Activated CD8-positive, alpha-beta memory T cell treated with anti-CD3 and anti-CD28 coated beads, Interleukin-2, amount 50 U/mL, for 1 hour (primary cell): Measurements from ENCODE around the gene CFAP92.
"Not testable (repeated sequence)": the region's sequence is repeated elsewhere in the genome, so short reads cannot be mapped to it uniquely, and the experiment has no call there.

Experiments
- DNase-seq: peaks from one replicate; pipeline ENCODE4 v3.0.0-alpha.2; 2020; ENCODE audit errors: extremely low read depth

The CFAP92 gene

DNA sequence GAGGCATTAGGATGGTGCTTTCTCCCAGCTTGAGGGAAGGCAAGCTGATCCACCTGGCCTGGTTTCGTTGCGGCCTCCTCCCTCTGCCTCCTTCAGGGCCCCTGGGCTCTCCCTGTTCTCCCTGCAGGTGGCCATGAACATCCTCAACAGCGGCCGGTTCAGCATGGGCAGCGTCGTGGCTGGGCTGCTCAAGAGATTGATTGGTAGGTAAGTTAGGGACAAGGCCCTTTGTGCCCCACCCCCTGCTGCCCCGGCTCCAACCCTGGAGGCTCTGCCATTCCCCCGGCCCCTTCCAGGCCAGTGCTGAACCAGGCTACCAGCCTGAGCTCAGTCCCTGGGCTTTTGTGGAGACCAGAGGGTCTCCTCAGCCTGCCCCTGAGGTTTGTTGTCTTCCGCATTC lies 91.5 kb downstream of the CFAP92 start:
- no peak for DNase-seq

DNA sequence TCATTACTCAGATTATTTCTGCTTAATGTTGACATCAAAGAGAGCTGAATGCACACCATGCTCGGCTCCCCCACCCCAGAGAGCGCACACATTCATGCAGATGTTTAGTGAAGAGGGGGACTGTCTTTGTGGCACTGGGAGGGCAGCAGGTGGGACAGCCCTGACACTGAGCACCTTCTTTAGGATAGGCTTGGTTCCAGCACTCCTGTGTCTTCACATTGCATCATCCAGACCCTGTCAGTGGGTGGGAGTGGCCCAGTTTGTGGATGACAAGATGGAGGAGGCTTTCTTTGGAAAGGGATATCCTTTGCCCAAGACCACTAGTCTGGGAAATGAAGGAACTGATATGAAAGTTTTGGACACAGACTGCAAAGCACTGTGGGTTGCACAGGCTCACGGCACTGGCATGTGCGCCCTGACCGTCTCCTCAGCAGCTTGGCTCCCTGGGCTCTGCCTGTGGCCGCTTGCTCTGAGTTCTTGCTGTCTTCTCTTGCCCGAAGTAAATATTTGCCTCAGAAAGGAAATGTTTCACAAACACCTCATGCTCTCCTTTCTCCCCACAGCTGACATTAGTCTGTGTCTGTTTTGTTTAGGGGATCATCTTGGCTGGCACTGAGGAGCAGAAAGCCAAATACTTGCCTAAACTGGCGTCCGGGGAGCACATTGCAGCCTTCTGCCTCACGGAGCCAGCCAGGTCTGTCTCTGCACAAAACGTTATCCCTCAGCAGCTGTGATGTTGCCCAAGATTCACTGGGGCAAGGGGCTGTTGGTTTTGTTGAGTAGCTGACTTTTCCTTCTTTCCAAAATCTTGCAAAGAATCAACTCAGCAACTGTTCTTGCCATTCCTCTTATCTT lies 97.8 kb downstream of the CFAP92 start:
- DNase-seq, result no peak

DNA sequence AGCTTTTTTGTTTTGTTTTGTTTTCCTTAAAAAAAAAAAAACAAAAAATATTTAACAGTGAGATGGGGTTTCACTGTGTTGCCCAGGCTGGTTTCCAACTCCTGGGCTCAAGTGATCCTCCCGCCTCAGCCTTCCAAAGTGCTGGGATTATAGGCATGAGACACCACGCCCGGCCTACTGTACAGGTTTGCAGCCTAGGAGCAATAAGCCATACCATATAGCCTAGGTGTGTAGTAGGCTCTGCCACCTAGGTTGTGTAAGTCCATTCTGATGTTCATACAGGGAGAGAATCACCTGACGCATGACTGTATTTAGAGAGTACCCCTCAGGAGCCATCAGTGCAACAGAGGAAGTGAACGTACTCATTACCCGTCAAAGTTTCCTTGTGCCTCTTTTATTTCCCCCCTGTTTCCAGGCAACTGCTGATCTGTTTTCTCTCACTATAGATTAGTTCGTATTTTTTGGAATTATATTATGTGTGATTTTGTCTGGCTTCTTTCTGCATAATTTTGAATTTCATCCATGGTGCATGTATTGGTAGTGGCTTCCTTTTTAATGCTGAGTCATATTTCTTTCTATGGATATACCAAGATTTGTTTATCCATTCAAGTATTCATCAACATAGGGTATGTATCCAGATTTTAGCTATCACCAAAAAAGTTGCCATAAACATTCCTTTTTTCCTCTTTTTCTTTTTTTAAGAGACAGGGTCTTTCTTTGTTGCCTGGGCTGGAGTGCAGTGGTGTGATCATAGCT lies 104.6 kb downstream of the CFAP92 start:
- DNase-seq, result no peak

DNA sequence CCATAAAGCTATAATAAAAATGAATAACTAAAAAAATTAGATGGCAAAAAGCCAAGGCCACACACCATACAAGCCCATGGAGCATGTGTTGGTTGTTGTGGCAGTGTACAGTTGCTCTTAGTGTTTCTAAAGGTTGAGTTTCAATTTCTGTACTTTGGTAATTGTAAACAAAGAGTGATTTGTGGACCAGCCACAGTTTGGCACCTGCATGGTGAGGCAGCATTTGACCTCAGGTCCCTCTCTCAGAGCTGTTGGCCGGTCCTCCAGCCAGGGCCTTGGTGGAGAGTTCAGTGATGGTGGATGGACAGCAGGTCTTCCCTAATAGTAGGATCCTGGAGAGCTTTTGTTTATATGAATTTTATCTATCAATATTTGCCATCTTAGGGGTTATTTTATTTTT lies 108.9 kb downstream of the CFAP92 start:
- DNase-seq, result no peak

DNA sequence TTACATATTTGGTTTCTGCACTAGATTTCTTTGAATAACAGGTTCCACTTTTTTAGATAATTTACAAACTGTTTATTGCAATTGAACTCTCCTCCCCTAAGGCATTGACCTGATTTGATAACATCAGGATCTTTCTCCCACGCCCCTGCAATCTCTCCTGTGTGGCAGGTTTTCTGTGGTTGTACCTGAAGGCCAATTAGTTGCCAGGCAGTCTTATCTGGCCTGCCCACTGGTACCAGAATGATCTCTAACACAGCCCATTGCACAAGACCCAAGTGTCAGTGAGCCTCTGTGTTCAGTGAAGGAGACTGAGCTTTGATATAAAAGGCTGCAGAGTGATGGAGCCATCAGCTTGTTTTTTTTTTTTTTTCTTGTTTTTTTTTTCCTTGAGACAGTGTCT lies 111.2 kb downstream of the CFAP92 start:
- no peak for DNase-seq

DNA sequence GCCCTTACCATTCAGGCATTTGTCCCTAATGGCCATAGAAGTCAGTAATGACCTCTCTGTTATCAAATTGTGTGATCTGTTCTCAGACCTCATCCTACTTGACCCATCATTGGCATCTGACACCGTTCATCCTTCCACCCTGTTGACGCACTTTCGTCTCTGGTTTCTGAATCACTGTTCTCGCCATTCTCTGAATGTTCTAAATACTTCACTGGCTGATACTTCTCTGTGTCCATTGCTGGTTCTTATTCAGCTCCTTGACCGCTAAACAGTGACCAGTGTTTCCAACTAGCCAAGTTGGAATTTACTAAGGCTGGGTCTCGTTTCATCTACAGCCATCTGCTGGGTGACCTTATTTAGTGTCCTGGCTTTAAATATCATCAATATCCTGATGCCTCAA lies 112.3 kb downstream of the CFAP92 start:
- no peak for DNase-seq

DNA sequence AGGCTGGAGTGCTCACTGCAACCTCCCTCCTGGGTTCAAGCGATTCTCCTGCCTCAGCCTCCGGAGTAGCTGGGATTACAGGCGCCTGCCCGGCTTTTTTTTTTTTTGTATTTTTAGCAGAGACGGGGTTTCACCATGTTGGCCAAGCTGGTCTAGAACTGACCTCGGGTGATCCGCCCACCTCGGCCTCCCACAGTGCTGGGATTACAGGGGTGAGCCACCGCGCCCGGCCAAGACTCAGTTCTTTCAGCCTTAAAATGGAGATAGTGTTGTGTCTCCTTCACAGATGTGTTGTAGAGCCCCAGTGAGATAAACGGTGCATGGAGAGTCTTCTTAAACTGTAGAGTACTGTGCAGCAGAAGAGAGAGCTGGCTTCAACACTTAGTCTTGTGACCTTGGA lies 113.4 kb downstream of the CFAP92 start:
- DNase-seq, result not testable (repeated sequence)

DNA sequence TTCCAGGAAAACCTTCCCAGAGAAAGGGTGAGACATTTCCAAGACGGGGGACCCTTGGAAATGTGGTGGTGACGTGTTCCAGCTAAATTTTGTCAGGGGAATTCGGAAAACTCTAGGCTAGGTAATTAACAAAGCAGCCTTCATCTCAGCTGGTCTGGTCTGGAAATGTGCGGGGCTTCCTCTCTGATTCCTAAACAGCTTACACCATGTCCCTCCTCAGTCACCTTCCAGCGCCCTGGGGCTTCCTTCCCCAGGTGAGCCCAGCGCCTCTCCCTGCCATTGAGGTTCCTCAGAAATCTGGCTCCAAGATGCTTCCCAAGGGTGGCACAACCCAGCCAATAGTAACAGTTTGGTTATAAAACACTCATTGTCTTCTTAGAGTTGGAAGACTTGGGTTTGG lies 113.9 kb downstream of the CFAP92 start:
- no peak for DNase-seq

DNA sequence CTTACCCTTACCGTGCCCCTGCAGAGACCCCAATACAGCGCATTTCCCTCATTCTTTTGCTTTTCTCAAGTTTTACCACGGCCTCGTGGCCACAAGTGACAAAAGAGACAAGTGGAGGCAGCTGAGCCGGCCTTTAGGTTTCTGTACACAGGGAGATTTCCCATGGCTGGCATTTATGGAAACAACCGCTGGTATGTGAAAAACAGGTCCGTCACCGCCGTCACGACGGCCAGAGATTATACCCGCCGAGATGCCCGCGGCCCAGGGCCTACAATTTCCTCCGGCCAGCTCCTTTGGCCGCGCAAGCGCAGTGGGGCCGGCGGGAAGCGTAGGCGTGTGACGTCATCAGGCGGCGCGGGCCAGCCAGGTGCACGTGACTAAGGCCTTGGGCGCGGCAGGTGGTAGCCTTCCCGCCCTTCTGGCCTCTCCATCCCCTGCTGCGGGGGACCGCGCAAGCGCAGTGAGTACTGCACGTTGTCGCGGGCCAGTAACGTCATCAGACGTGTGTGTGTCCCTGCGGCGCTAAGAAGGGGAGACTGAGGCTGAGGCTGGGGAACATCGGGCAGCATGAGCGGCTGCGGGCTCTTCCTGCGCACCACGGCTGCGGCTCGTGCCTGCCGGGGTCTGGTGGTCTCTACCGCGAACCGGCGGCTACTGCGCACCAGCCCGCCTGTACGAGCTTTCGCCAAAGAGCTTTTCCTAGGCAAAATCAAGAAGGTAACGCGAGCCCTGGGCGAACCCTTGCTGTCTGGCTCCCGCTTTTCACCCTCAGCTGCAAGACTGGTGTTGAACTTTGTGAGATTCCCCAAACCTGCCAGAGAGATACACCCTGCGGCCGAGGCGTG lies 114.5 kb downstream of the CFAP92 start, which contains the start of gene ACAD9:
TSS of gene ACAD9 (plus strand) at position 496 of the 845 bp plus-strand sequence. CDS start at position 568, 72 bp downstream.
- DNase-seq, result peak; percentile 91

DNA sequence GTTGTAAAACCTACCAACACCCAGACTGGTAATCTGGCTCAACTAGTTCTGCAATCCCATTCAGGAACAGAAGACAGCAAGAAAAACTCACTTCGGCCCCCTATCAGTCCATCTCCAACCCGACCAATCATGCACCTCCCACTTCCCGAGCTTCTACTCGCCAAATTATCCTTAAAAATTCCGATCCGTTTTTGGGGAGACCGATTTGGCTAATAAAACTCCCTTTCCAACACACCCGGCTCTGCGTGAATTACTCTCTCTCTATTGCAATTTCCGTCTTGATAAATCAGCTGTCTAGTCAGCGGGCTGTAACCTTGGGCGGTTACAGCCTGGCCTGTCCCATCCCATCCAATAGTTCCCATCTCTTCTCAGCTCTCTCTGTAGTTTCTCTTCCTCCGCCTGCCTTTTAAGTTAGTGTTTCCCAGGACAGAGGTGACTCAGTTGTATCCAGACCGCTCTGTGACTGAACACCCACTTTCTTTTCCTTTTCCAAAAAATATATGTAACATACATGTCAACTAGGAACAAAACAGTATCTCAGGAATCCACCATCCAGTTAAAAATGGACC lies 115.2 kb downstream of the CFAP92 start:
- peak; percentile 8 for DNase-seq

DNA sequence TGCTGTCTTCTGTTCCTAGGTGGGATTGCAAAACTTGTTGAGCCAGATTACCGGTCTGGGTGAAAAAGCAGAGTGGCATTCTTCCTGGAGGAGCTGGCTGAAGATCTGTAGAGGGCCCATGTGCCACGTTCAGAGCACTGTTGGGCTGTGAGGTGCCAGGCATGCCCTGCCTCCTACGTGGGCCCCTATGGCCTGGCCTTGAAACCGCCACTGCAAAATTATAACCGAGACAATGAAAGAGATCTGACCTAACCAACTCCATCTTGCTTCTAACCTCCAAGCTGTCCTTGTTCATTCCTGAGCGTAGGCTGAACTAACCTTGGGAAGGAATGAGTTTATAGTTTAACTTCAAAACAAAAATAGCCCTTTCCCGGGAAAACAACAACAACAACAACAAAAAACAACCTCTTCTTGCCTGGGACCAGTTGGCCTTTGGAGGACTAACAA lies 115.8 kb downstream of the CFAP92 start:
- no peak for DNase-seq

DNA sequence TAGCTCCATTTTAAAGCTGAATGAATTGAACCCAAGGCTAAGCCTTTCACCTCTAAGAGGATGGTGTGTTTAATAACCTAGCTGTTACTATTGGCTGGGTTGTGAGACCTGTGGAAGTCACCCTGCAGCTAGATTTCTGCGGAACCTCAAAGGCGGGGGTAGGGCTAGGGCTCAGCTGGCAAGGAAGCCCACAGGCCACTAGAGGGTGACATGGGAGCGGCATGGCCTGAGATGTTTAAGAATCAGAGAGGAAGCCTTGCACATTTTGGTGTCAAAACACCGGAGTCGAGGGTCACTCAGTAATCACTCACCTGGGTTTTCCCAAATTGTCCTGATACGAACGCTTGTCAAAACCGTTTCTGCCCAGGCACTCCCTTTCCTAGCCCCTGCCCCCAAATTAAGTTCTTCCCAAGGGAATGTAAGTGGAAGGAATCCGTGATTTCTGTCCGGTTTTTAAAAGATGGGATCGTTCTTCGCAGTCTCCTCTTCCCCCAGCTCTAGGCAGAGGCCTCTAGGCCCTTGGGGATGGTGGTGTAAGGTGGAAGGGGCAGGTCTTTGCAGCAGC lies 118.2 kb downstream of the CFAP92 start:
- peak; percentile 31 for DNase-seq

DNA sequence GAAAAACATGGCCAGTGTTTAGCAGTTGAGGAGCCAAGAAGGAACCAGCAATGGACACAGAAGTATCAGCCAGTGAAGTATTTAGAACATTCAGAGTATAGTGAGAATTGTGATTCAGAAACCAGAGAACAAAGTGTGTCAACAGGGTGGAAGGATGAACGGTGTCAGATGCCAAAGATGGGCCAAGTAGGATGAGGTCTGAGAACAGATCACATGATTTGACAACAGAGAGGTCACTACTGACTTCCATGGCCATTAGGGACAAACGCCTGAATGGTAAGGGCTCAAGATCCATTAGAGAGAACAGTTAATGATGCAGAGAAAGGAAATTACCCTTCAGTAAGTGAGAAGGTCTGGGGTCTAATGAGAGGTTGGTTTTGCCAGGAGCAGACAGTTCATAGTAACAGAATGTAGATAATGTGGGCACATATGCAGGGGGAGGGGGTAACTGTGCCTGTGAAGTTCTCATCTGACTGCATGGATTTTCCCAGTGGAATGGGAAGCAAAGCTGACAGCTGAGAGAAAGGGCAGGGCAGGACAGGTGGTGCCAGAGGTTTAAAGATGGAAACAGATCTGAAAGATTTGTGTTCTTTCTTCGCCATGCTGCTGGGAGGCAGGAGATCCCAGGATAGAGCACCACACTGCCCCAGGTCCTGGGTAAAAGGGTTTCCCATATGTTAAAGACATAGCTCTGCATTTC lies 119.2 kb downstream of the CFAP92 start:
- DNase-seq, result no peak

DNA sequence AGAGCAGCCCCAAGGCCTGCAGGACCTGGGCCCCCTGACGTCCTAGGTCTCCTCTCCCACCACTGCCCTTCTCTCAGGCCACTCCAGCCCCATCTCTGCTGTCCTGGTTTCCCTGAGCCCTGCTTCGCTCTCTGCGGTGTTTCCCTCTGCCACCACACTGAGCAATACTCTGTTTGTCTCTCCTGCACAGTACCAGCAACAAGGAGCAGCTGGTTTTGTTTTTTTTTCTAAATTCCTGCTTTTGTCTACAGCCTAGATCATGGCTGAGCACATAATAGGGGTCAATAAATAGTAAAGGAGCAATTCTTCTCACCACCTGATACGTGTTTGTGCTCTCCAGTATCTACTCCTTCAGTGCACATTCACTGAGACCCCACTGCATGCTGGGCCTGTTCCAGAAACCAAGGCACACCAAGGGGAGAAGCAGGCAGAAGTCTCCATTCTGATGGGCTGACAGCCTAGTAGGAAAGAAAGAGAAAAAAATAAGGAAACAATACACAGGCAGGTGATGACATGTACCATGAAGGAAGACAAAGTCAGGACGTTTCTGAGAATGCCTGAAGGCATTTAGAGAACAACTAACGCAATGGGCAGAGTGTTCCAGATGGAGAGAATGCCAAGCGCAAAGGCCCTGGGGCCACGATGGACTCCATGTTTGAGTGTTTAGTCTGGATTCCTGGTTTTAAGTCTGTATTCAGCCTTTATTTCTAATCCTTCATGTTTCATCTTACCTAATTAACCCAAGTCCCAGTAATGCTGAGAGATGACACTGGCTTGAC lies 120.4 kb downstream of the CFAP92 start:
- DNase-seq, result no peak

DNA sequence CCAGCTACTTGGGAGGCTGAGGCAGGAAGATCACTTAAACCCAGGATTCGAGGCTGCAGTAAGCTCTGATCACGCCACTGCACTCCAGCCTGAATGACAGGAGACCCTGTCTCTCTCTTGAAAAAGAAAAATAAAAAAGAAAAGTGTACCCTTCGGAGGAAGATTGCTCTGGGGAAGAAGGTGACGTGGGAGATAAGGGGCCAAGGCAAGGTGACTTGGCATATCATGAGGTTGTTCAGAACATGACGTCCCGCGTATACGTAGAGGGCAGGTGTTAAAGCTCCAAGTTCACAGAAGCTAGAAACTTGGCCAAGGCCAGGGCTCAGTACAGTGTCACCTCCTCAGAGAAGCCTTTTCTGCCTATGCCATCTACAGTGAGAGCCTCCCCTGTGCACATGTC lies 121.1 kb downstream of the CFAP92 start:
- DNase-seq, result no peak

DNA sequence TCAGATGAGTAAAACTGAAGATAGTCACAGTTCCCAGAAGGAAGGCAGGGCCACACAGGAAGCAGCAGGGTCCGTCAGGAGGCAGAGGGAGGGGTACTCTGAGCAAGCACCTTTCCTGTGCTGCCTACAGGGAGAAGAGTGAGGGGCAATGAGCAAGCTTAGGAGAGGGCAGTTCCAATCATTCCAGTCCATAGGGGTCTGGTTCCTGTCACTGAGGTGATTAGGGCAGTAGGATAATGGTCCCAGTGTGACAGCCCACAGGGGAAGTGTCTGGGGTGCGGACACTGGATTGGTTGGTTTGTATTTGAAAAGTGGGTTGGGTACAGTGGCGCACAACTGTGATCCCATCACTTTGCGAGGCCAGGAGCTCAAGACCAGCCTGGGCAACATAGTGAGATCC lies 121.6 kb downstream of the CFAP92 start:
- DNase-seq, result no peak

DNA sequence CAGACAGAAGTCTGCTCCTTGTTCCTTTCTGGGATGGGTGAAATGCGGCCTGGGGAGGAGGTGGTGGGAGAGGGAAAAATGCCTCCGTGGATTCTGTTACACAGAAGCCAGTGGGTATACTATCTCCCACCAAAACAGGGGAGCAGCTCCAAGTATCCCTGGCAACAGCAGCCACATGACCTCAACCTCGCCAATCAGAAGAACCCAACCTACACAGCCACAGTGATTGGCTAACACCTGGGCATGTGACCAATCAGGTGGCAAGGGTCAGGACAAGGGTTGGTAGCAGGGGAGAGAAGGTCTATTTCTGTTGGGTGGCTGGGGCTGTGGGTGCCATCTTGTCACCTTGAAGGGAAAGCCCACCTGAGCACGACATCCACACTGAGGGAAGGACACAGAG lies 123.5 kb downstream of the CFAP92 start:
- DNase-seq, result no peak

DNA sequence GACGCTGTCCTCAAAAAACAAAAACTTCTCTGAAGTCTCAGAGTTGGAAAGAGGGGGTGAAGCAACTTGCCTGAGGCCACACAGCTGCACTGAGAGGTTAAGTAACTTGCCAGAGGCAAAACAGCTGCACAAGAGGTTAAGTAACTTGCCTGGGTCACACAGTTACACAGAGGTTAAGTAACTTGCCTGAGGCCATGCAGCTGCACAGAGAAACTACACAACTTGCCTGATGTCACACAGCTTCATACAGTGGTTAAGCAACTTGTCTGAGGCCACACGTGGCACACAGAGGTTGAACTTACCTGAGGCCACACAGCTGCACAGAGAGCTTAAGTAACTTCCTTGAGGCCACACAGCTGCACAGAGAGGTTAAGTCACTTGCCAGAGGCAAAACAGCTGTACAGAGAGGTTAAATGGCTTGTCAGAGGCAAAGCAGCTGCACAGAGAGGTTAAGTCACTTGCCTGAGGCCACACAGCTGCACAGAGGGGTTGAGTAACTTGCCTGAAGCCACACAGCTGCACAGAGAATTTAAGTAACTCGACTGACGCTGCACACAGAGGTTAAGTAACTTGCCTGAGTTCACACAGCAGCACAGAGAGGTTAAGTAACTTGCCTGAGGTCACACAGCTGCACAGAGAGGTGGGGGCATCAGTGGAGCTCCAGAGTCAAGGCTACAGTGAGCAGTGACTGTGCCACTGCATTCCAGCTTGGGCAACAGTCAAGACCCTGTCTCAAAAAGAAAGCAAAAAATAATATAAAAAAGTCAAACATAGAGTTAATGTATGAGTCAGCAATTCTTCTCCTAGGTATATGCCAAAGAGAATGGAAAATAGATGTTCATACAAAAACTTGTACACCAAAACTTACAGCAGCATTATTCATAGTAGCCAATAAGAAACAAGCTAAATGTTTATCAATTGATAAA lies 126.4 kb downstream of the CFAP92 start:
- no peak for DNase-seq
